NCI-H82 treated with DMSO at 0.1 percent for 48 hours (cell line): ENCODE results near the gene XPR1.

ENCODE experiments used
- DNase-seq: peaks from one replicate; lab custom pipeline; 2025; ENCODE audit not compliant: unreplicated experiment; lab: John Stamatoyannopoulos, UW

Gene XPR1

DNA sequence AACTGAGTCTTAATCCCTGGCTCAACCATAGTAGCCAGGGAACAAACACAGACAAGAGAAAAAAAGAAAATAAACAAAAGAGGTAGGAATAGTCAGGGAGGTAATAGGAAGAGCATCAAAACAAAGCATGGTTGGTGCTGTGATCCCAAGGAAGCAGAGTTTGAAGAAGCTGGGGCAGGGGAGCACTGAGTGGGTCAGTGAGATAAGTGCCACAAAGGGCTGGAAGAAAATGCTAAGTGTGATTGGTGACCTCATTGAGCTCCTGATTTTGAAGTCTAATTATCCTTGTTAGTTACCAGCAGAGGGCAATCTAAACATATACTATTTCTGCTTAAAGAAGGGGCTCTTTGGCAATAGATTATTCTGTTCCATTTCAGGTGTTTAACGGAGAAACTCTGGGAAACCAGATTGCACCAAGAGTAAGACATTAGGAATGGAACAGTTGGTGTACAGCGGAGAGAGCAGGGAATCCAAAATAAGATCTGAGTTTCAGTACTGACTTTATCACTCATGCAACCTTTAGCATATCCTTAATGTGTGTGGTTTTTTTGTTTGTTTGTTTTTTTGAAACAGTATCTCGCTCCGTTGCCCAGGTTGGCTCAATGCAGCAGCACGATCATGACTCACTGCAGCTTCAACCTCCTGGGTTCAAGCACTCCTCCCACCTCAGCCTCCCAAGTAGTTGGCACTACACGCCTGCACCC is 250.1 kb downstream of the XPR1 start:
- peak; percentile 65 for DNase-seq

DNA sequence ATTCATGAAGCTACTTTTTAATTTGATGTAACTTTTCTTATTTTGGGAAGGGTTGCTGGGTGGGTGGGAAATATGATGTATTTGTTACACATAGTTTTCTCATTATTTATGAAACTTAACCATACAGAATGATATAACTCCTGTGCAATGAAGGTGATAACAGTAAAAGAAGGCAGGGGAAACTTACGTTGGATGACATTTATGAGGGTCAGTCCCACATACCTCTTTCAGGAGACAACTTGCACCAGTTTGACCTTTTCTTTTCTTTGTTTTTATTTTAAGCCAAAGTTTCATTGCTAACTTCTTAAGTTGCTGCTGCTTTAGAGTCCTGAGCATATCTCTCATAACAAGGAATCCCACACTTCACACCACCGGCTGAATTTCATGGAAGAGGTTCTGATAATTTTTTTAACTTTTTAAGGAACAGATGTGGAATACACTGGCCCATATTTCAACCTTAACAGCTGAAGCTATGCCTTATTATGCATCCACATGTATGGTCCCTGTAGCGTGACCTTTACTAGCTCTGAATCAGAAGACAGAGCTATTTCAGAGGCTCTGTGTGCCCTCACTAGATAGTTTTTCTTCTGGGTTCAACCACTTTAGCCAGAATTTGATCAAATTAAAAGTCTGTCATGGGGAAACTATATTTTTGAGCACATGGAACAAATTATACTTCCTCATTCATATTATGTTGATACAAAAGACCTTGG is 252.9 kb downstream of the XPR1 start:
- DNase-seq, result no peak

- DNase-seq, result no peak
Observed at GRCh38 chr1:180886338-180886737, 254.5 kb downstream of the XPR1 start.

DNA sequence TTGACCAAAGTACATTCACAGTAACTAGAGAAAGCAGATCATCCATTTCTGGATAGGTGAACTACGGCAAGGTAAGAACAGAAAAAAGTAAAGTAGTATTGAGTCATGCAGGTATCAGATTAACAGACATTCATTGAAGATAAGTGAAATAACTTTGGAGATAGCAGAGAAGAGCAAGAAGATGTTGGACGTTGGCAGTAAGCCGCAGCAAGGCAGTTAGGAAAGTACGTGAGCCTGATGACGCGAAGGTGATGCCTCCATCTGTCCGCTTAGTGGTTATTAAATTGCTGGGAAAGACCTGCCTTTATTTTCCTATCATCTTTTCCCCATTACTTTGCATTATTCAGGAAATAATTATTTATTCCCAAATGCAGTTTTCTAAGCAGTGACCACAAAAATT is 256.0 kb downstream of the XPR1 start:
- no peak for DNase-seq

GRCh38 chr1:180888870-180889269 is 257.0 kb downstream of the XPR1 start:
- no peak for DNase-seq

DNA sequence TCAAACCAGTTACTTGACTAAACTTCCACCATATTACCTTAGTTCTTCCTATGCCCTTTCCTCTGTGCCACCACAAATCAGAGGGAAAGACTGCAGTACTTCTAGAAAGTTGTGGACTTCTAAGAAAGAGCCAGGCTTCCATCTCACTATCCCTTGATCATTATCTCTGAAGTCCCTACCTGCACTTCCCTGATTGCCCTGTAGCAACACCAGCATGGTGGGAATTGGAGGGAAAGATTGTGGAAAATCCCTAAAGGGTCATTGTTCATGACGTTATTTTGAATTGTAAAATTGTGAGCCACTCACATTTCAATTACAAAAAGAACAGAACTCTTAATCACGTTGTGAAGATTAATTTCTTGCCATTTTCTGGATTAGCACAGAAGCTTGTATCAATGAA is 257.5 kb downstream of the XPR1 start:
- no peak for DNase-seq

GRCh38 chr1:180892272-180892671 is 260.4 kb downstream of the XPR1 start:
- DNase-seq, result no peak

GRCh38 chr1:180892675-180893074 is 260.9 kb downstream of the XPR1 start:
- no peak for DNase-seq

- no peak for DNase-seq
Observed at GRCh38 chr1:180893614-180894013, 261.8 kb downstream of the XPR1 start.

DNA sequence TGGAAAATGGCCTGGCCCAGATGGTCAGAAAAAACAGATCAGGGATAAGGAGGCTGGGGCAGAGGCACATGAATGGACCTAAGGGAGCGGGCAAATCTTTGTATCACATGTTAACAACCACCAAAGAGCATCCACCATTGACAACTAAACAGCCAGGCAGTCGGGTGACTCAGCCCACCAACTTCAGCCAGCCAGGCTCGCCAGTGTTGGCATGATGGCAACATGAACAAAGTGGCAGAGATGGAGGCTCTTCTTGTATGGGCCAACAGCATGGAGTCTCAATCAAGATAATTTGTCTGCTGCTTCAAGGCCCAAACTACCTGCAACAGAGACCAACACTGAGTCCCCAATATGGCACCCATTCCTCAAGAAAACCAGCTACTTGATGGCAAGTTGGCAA is 264.3 kb downstream of the XPR1 start:
- DNase-seq, result no peak

GRCh38 chr1:180898441-180899219 is 266.8 kb downstream of the XPR1 start:
- DNase-seq, result no peak

DNA sequence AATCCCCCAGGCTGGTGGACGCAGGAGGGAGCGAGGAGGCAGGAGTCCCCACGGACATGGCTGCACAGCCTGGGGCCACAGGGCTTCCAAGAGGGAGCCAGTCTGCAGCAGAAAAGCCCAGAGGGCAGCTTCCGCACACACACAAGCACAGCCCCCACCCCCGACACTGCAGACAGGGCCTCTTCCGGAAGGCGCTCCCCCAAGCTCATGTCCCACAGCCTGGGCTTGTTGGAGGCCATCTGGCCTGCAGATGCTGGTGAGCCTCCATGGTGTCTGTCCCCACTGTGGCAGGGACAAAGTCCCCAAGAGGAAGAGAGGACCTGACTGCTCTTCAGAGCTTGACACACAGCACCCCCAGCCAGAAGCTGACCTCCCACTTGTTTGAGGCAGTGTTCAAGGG is 267.4 kb downstream of the XPR1 start:
- no peak for DNase-seq

DNA sequence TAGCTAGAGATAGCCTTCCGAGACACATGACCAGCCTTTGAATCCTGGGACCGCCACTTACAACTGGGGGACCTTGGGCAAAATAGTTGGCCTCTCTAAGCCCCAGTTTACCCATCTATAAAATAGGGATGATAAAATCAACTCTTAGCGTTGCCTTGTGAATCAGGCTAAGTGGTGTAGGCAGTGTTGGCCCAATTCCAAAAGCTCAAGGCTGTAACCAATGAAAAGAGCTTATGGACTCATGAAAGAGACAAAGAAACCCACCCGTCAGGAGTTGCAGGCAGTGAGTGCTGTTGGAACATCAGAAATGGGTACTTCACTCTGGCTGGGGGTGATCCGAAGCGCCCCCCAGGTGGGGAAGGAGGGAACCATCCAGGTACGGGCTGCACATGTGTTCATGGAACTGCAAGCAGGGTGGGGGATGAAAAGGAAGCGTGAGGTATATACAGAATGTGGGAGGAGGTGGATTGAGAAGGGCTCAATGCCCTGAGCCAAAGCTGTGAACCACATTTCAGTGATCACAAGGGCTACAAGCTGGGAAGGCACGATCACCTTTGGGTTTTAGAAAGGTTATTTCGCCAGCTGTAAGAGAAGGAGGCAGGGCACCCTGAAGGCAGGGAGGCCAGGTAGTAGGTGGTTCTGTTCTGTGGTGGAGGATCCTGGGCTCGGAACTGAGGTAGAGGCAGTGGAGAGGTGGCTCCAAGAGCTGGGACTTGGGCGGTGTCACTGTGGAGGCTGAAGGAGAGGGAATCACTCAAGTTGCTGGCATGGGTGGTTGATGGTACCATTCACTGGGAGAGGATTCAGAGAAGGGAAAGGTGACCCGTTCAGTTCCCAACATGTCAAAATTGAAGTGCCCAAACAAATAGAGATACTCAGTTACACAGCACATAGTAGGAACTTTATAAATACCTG is 269.5 kb downstream of the XPR1 start:
- no peak for DNase-seq

DNA sequence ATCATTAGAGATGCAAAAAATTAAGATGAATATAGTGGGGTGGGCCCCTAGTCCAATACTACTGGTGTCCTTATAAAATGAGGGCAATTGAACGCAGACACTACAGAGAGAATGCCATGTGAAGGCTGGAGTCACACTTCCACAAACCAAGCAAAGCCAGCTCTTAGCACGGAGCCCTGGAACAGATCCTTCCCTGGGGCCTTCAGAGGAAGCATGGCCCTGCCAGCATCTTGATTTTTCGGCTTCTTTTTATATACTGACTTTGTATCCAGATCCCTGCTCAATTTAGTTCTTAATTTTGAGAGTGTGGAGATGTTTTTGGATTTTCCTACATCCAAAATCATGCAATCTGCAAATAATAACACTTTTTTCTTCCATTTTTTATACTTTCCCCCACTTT is 270.7 kb downstream of the XPR1 start:
- no peak for DNase-seq

GRCh38 chr1:180905927-180906326 is 274.1 kb downstream of the XPR1 start:
- no peak for DNase-seq

GRCh38 chr1:180906511-180906910 is 274.7 kb downstream of the XPR1 start:
- DNase-seq, result no peak

- no peak for DNase-seq
Observed at GRCh38 chr1:180907313-180908055, 275.7 kb downstream of the XPR1 start.

DNA sequence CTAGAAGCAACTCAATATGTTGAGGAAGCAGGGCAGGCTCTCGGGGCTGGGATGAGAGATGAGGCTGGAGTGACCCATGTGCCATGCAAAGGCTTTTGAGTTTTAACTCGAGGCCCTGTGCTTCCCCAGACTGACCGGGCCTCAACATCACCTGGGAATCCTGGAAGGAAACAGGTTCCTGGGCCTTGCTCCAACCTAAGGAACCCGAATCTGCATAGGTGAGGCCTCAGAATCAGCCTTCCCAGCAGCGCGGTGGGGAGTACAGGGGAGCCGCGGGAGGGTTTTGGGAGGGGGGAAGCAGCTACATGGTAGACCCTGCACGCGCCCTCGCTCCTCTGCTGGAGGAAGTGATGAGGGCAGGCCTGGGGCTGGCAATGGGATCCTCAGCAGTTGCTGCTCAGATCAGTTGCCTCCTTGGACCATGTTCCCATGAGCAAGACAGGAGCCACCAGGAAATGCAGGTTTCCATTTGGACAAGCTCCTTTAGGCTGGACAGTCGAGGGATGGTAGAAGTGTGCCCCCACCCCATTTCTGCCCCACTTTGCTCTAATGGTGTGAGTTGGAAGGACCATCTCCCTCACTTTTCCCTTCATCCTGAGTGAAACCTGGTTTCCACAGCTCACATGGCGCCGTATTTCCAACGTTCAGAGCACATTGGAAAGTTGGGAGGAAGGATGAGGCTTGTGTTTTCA is 276.4 kb downstream of the XPR1 start:
- DNase-seq, result no peak

DNA sequence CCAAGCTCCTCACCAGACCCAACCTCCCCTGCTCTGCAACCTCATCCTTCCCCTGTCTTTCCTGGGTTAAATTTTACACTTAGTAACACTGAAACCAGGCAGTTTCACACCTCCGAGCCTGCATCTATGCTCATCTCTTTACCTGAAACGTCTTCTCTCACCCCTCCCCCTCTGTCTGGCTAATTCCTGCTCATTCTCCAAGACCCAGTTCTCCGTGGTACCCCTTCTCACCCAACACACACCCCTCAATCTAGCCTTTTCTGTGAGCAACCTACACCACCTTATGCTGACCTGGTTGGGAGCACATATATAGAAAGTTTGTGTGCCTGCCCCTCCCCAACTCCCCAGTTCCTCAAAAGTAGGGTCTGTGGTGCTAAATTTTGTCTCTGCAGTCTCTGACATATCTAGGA is 277.2 kb downstream of the XPR1 start:
- DNase-seq, result no peak
